Thoracic aorta (tissue), 2 donors: ENCODE data around the gene TTF2. TPM values are rescaled to one million over a fixed set of nuclear protein-coding genes. Genes with fewer than 3 reads are reported as not detected.

ENCODE experiments used
- ATAC-seq: fragments of 150-250 bp; one replicate; pipeline ENCODE4 v1.8.0; 2017; ENCODE audit warnings: low read depth; ENCODE audit not compliant: insufficient number of reproducible peaks, low FRiP score
- DNase-seq: peaks from one replicate; pipeline ENCODE4 v3.0.0-alpha.2; 2020; ENCODE audit warnings: low spot score
- H3K27ac ChIP-seq, 2 donors: fragments of 200-600 bp; sonication (generic); 1 replicate in 1 of 2; 2 replicates in 1 of 2; pipeline ENCODE4 v1.5.1; 2016; ENCODE audit warnings: mild to moderate bottlenecking in 2 of 2, moderate library complexity in 2 of 2
- H3K27me3 ChIP-seq: fragments of 200-600 bp; sonication (generic); replicated peaks from 2 replicates; pipeline ENCODE4 v1.6.0; 2016; ENCODE audit warnings: mild to moderate bottlenecking; ENCODE audit not compliant: insufficient read depth
- H3K36me3 ChIP-seq: fragments of 200-600 bp; sonication (generic); one replicate; pipeline ENCODE4 v1.5.1; 2016
- H3K4me1 ChIP-seq, 2 donors: fragments of 200-600 bp; sonication (generic); 1 replicate in 1 of 2; 2 replicates in 1 of 2; pipeline versions ENCODE4 v1.5.1 to v1.6.0; 2016; ENCODE audit warnings: low read depth in 2 of 2, mild to moderate bottlenecking in 1 of 2; ENCODE audit not compliant: control insufficient read depth in 1 of 2
- H3K4me3 ChIP-seq: fragments of 200-600 bp; sonication (generic); 2 replicates; pipeline ENCODE4 v1.5.1; 2016; ENCODE audit warnings: mild to moderate bottlenecking
- H3K9me3 ChIP-seq: fragments of 200-600 bp; sonication (generic); 2 replicates; pipeline ENCODE4 v1.5.1; 2016
- CTCF ChIP-seq: fragments of 200-600 bp; sonication (generic); IDR thresholded peaks from one replicate; pipeline ENCODE4 v1.5.1; 2019; ENCODE audit warnings: antibody characterized with exemption
- total RNA-seq, 2 donors: library from RNA; depleted of rRNA; stranded (reverse); fragments of >200 nt; gene quantifications; one replicate each; pipeline versions ENCODE4 v1.1.0 to v1.2.3, GENCODE V29; 2016

The TTF2 gene
- total RNA-seq, 2 donors from 2014 or later = 28.8 to 32.1 TPM

DNA sequence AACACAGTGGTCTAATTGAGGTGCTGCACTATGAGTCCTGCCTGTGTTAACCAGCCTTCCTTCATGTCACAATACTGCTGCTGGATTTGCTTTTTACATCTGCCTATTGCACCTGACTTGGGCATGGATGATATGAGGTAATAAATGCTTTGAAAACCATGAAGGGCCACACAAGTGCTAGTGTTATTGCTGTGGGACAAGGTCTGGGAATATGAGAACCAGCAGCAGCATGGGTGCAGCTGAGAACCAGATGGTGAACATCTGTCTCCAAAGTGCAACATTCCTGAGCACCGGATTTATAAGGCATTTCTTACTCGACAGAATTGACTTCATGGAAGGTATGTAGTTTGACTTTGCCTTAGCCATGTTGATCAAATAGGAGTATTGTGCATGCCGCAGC is 44.9 kb downstream of the TTF2 start:
- Histone ChIP-seq H3K9me3 (no peaks in the 10 kb centered on the region), H3K27ac (no peak overlapping the region), H3K27me3 (no peaks in the 10 kb centered on the region), H3K4me1 (no peaks in the 10 kb centered on the region), H3K4me3 (no peak overlapping the region), H3K36me3 (no peaks in the 10 kb centered on the region)
- ATAC-seq (no peak), DNase-seq (no peak)
- no peak for TF ChIP-seq CTCF

GRCh38 chr1:117105722-117106121 is 45.6 kb downstream of the TTF2 start:
- Histone ChIP-seq H3K27ac (no peak overlapping the region), H3K4me3 (no peak overlapping the region), H3K4me1 (no peaks in the 10 kb centered on the region), H3K36me3 (no peaks in the 10 kb centered on the region), H3K9me3 (no peaks in the 10 kb centered on the region), H3K27me3 (no peaks in the 10 kb centered on the region)
- no peak for ATAC-seq
- DNase-seq = no peak
- no peak for TF ChIP-seq CTCF

GRCh38 chr1:117106478-117106877 is 46.4 kb downstream of the TTF2 start:
- H3K27me3 ChIP-seq = no peaks in the 10 kb centered on the region
- no peaks in the 10 kb centered on the region for H3K36me3 ChIP-seq
- H3K4me1 ChIP-seq = no peaks in the 10 kb centered on the region
- ATAC-seq = no peak
- DNase-seq = no peak
- H3K4me3 ChIP-seq = no peak overlapping the region
- TF ChIP-seq CTCF = no peak
- H3K27ac ChIP-seq = no peak overlapping the region
- no peaks in the 10 kb centered on the region for H3K9me3 ChIP-seq

GRCh38 chr1:117107364-117107763 is 47.2 kb downstream of the TTF2 start:
- H3K27ac ChIP-seq = no peak overlapping the region
- no peaks in the 10 kb centered on the region for H3K36me3 ChIP-seq
- TF ChIP-seq CTCF = no peak
- H3K9me3 ChIP-seq = no peaks in the 10 kb centered on the region
- ATAC-seq = no peak
- no peak for DNase-seq
- no peaks in the 10 kb centered on the region for H3K4me1 ChIP-seq
- H3K27me3 ChIP-seq = no peaks in the 10 kb centered on the region
- no peak overlapping the region for H3K4me3 ChIP-seq

DNA sequence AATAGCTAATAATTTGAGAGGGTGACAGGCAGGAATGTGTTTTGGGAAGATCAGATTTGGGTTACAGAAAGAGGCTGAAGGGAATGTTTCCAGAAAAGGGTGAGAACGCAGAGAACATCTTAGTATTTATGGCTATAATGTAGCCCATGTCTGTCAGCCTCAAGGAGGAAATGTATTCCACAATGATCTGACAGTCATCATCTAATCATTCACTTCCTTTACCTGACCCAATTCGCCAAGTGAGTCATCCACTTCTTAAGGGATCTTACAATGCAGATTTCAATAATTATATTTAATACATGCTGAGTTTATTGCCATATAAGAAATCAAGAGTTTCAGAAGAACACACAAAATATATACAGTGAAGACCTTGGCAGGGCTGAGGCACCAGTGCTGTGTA is 50.6 kb downstream of the TTF2 start:
- H3K9me3 ChIP-seq = no peaks in the 10 kb centered on the region
- H3K36me3 ChIP-seq = peaks cover 7% of the 10 kb centered on the region

More for the DNA sequence above, 50.6 kb downstream of the TTF2 start:
- ATAC-seq (no peak), DNase-seq (no peak)
- H3K4me1 ChIP-seq = no peaks in the 10 kb centered on the region
- no peaks in the 10 kb centered on the region for H3K27me3 ChIP-seq
- no peak for TF ChIP-seq CTCF
- no peak overlapping the region for H3K27ac ChIP-seq
- no peak overlapping the region for H3K4me3 ChIP-seq
